ENCODE measurements around the gene SPEM2. TPM values are rescaled to one million over a fixed set of nuclear protein-coding genes. Genes with fewer than 3 reads are reported as not detected.

SPEM2 gene
- total RNA-seq, 3 donors from 2014 or later (not counting 1 experiment from before 2014, with no cell fraction given) = not detected

GRCh38 chr17:7414837-7415236, 10.6 kb upstream of the SPEM2 start:
- DNase-seq (no peak), ATAC-seq (no peak)
- Mint-ChIP-seq H3K27me3 (ENCODE audit: low read depth in 2 of 2) (peaks cover 0 to 2% of the 10 kb centered on the region in 2 donors), H3K27ac (no peak overlapping the region), H3K4me1 (no peaks in the 10 kb centered on the region), H3K9me3 (no peaks in the 10 kb centered on the region), H3K36me3 (no peaks in the 10 kb centered on the region), H3K4me3 (no peak overlapping the region)
- Histone ChIP-seq H3K4me1 (ENCODE audit: control insufficient read depth, insufficient read depth, low read length) (no peaks in the 10 kb centered on the region), H3K27ac (ENCODE audit: low read length) (no peak overlapping the region), H3K36me3 (ENCODE audit: control insufficient read depth, insufficient read depth, low read length) (no peaks in the 10 kb centered on the region), H3K9me3 (ENCODE audit: control insufficient read depth, insufficient read depth, low read length) (no peaks in the 10 kb centered on the region), H3K27me3 (ENCODE audit: control insufficient read depth, insufficient read depth, low read length) (no peaks in the 10 kb centered on the region), H3K4me3 (ENCODE audit: low read length) (no peak overlapping the region)
- 89% methylated on average over 14 of the region's 14 CpGs for WGBS (ENCODE audit: insufficient coverage)
- TF ChIP-seq CTCF (IDR thresholded peaks at IDR 0.05) = no peak
- intact Hi-C loops (cut with micrococcal nuclease) = no loop called here

- ATAC-seq (no peak), DNase-seq (no peak)
- Histone ChIP-seq H3K27me3 (ENCODE audit: control insufficient read depth, insufficient read depth, low read length) (no peaks in the 10 kb centered on the region), H3K27ac (ENCODE audit: low read length) (no peak overlapping the region), H3K4me1 (ENCODE audit: control insufficient read depth, insufficient read depth, low read length) (no peaks in the 10 kb centered on the region), H3K9me3 (ENCODE audit: control insufficient read depth, insufficient read depth, low read length) (no peaks in the 10 kb centered on the region), H3K36me3 (ENCODE audit: control insufficient read depth, insufficient read depth, low read length) (no peaks in the 10 kb centered on the region), H3K4me3 (ENCODE audit: low read length) (no peak overlapping the region)
- 91% methylated on average over 23 of the region's 23 CpGs for WGBS (ENCODE audit: insufficient coverage)
- intact Hi-C loops (cut with micrococcal nuclease) = no loop called here
- Mint-ChIP-seq H3K27me3 (ENCODE audit: low read depth in 2 of 2) (no peaks in the 10 kb centered on the region), H3K9me3 (no peaks in the 10 kb centered on the region), H3K4me1 (no peaks in the 10 kb centered on the region), H3K4me3 (no peak overlapping the region), H3K27ac (no peak overlapping the region), H3K36me3 (no peaks in the 10 kb centered on the region)
- TF ChIP-seq CTCF (IDR thresholded peaks at IDR 0.05) = no peak
Observed at GRCh38 chr17:7415784-7416183, 9.6 kb upstream of the SPEM2 start.

- no peaks in the 10 kb centered on the region for H3K4me1 ChIP-seq (ENCODE audit: control insufficient read depth, insufficient read depth, low read length)
- no peak overlapping the region for H3K27ac ChIP-seq (ENCODE audit: low read length)
- Mint-ChIP-seq H3K9me3 (no peaks in the 10 kb centered on the region), H3K27ac (no peak overlapping the region), H3K4me1 (no peaks in the 10 kb centered on the region), H3K27me3 (ENCODE audit: low read depth in 2 of 2) (no peaks in the 10 kb centered on the region), H3K4me3 (no peak overlapping the region), H3K36me3 (no peaks in the 10 kb centered on the region)
- intact Hi-C loops (cut with micrococcal nuclease) = no loop called here
- H3K4me3 ChIP-seq (ENCODE audit: low read length) = no peak overlapping the region
- ATAC-seq = no peak
- H3K9me3 ChIP-seq (ENCODE audit: control insufficient read depth, insufficient read depth, low read length) = no peaks in the 10 kb centered on the region
- 90% methylated on average over 5 of the region's 6 CpGs for WGBS (ENCODE audit: insufficient coverage)
- H3K36me3 ChIP-seq (ENCODE audit: control insufficient read depth, insufficient read depth, low read length) = no peaks in the 10 kb centered on the region
- TF ChIP-seq CTCF (IDR thresholded peaks at IDR 0.05) = no peak
- peak in 1 of 2 donors; percentile 41 for DNase-seq
- H3K27me3 ChIP-seq (ENCODE audit: control insufficient read depth, insufficient read depth, low read length) = no peaks in the 10 kb centered on the region
Observed at GRCh38 chr17:7416323-7416722, 9.1 kb upstream of the SPEM2 start.

GRCh38 chr17:7417056-7417655, 8.3 kb upstream of the SPEM2 start:
- no peaks in the 10 kb centered on the region for H3K4me1 Mint-ChIP-seq
- H3K9me3 Mint-ChIP-seq = no peaks in the 10 kb centered on the region
- no peak overlapping the region for H3K27ac Mint-ChIP-seq
- no peaks in the 10 kb centered on the region for H3K36me3 Mint-ChIP-seq
- DNase-seq (no peak), ATAC-seq (no peak)
- Histone ChIP-seq H3K4me3 (ENCODE audit: low read length) (no peak overlapping the region), H3K9me3 (ENCODE audit: control insufficient read depth, insufficient read depth, low read length) (no peaks in the 10 kb centered on the region), H3K27ac (ENCODE audit: low read length) (no peak overlapping the region), H3K4me1 (ENCODE audit: control insufficient read depth, insufficient read depth, low read length) (no peaks in the 10 kb centered on the region), H3K36me3 (ENCODE audit: control insufficient read depth, insufficient read depth, low read length) (no peaks in the 10 kb centered on the region), H3K27me3 (ENCODE audit: control insufficient read depth, insufficient read depth, low read length) (no peaks in the 10 kb centered on the region)
- no peaks in the 10 kb centered on the region for H3K27me3 Mint-ChIP-seq (ENCODE audit: low read depth in 2 of 2)
- H3K4me3 Mint-ChIP-seq = no peak overlapping the region
- TF ChIP-seq CTCF (IDR thresholded peaks at IDR 0.05) = no peak
- intact Hi-C loops (cut with micrococcal nuclease) = no loop called here
- WGBS (ENCODE audit: insufficient coverage) = 97% methylated on average over 53 of the region's 54 CpGs

Data from natural killer cell (primary cell).